ENCODE results near the gene CEP290.
"Not testable (repeated sequence)": the region's sequence is repeated elsewhere in the genome, so short reads cannot be mapped to it uniquely, and the experiment has no call there.

The CEP290 gene

GRCh38 chr12:88144546-88145468, 2.9 kb upstream of the CEP290 start:
- no peak for DNase-seq (ENCODE audit: low read depth)

- DNase-seq (ENCODE audit: low read depth), result no peak
These were observed 2.1 kb upstream of the CEP290 start for GRCh38 chr12:88144037-88144436.

- DNase-seq (ENCODE audit: low read depth), result peak; percentile 7
These were observed 713 bp upstream of the CEP290 start for GRCh38 chr12:88142610-88142991.

GRCh38 chr12:88141425-88141773, 489 bp downstream of the CEP290 start:
- DNase-seq (ENCODE audit: low read depth), result no peak

- DNase-seq (ENCODE audit: low read depth), result not testable (repeated sequence)
These were observed 2.2 kb downstream of the CEP290 start for GRCh38 chr12:88139711-88140110.

- not testable (repeated sequence) for DNase-seq (ENCODE audit: low read depth)
These were observed 8.7 kb downstream of the CEP290 start for GRCh38 chr12:88133181-88133580.

- no peak for DNase-seq (ENCODE audit: low read depth)
These were observed 9.5 kb downstream of the CEP290 start for GRCh38 chr12:88132392-88132791.

GRCh38 chr12:88127855-88128254, 14.0 kb downstream of the CEP290 start:
- DNase-seq (ENCODE audit: low read depth), result no peak

GRCh38 chr12:88127099-88127498, 14.8 kb downstream of the CEP290 start:
- no peak for DNase-seq (ENCODE audit: low read depth)

- DNase-seq (ENCODE audit: low read depth), result no peak
These were observed 19.2 kb downstream of the CEP290 start for GRCh38 chr12:88122666-88123065.

- no peak for DNase-seq (ENCODE audit: low read depth)
These were observed 28.0 kb downstream of the CEP290 start for GRCh38 chr12:88113871-88114270.

- no peak for DNase-seq (ENCODE audit: low read depth)
These were observed 30.7 kb downstream of the CEP290 start for GRCh38 chr12:88111074-88111652.

- DNase-seq (ENCODE audit: low read depth), result no peak
These were observed 33.9 kb downstream of the CEP290 start for GRCh38 chr12:88108021-88108420.

GRCh38 chr12:88093573-88093972, 48.3 kb downstream of the CEP290 start:
- DNase-seq (ENCODE audit: low read depth), result no peak

- DNase-seq (ENCODE audit: low read depth), result no peak
These were observed 49.1 kb downstream of the CEP290 start for GRCh38 chr12:88092771-88093170.

GRCh38 chr12:88084210-88084609, 57.7 kb downstream of the CEP290 start:
- DNase-seq (ENCODE audit: low read depth), result no peak

- DNase-seq (ENCODE audit: low read depth), result no peak
These were observed 58.3 kb downstream of the CEP290 start for GRCh38 chr12:88083634-88084033.

GRCh38 chr12:88081247-88081646, 60.6 kb downstream of the CEP290 start:
- no peak for DNase-seq (ENCODE audit: low read depth)

GRCh38 chr12:88067301-88067700, 74.6 kb downstream of the CEP290 start:
- DNase-seq (ENCODE audit: low read depth), result no peak

GRCh38 chr12:88063375-88063774, 78.5 kb downstream of the CEP290 start:
- DNase-seq (ENCODE audit: low read depth), result no peak

GRCh38 chr12:88062474-88062873, 79.4 kb downstream of the CEP290 start:
- DNase-seq (ENCODE audit: low read depth), result no peak

- DNase-seq (ENCODE audit: low read depth), result no peak
These were observed 83.2 kb downstream of the CEP290 start for GRCh38 chr12:88058719-88059077.

- no peak for DNase-seq (ENCODE audit: low read depth)
These were observed 83.7 kb downstream of the CEP290 start for GRCh38 chr12:88057994-88058718.
